ENCODE measurements around the gene CCDC169.

CCDC169 gene

DNA sequence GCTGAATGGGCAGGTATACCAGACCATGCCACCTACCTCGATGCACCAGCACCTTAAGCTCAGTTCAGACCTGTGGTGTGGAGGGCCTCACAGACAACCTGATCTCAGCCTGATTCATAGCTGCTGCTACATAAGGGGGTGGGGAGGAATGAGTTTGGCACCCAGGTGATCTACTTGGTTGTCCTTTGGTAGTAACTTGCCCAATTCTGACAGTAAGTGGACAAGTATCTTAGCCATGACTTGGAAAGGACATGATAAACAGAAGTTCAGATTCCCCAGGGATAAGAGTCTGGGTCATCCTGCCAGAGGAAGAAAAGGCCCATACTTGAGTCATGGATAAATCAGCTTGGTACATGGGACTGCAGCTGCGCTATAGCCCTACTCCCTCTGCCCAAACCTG is 54.9 kb downstream of the CCDC169 start:
- DNase-seq: no peak

GRCh38 chr13:36231236-36231635 is 66.4 kb downstream of the CCDC169 start:
- no peak for DNase-seq

GRCh38 chr13:36224730-36225129 is 72.9 kb downstream of the CCDC169 start:
- no peak for DNase-seq

GRCh38 chr13:36219883-36220282 is 77.7 kb downstream of the CCDC169 start:
- no peak for DNase-seq

DNA sequence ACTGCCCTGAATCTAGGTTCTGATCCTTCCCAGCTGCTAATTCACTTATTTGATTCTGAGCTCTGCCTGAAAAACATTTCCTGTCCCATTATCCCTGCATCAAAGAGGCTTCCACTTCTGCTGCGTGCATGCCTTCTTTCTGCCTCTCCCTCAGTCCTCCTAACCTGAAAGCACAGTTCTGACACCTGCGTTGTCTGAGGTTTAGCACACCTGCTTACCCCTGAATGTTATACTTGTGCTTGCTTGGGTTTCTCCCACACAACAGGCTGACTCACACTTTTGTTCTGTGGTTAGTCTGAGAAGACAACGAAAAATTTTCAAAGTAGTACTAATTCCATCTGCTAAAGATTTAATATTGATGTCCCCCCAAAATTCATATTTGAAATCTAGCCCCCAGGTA is 80.2 kb downstream of the CCDC169 start:
- no peak for DNase-seq

DNA sequence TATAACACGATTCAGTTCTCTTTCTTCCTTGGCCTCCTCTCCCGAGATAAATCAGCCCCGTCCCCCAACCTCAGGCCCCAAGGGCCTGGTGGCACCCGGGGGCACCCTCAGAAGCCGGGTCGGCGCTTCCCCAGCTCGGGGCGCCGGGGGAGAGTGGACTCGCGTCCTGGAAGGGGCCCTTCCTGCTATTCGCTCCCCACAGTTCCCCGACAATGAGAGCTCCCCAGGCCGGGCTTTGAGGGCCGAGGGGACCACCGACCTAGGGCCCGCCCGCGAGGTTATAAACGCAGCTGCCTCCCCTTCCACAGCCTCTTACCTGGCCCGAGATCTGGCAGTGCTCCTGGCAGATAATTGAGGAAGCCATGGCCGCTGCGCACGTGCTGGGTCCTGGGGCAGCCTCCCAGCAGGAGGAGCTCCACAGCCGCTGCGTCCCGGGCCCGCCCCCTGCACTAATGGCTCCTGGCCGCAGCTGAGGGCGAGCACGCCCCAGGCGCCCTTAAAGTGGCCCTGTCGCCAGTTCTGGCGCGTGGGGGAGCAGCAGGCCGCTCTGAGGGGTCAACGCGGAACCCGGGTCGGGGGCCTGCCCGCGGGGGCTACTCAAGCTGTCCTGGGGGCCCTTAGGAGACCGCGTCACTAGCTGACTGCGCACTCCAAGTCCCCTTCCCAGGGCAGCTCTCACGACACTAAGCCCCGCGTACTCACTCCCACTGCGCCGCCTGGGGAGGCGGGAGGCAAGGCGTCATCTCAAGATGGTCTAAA is 83.3 kb downstream of the CCDC169 start, which contains the start of gene SOHLH2:
Gene SOHLH2 (minus strand): TSS at position 394 of the 759 bp plus-strand sequence. CDS start 30 bp downstream, at position 364.
- DNase-seq: no peak

GRCh38 chr13:36212789-36213188 is 84.8 kb downstream of the CCDC169 start:
- no peak for DNase-seq

DNA sequence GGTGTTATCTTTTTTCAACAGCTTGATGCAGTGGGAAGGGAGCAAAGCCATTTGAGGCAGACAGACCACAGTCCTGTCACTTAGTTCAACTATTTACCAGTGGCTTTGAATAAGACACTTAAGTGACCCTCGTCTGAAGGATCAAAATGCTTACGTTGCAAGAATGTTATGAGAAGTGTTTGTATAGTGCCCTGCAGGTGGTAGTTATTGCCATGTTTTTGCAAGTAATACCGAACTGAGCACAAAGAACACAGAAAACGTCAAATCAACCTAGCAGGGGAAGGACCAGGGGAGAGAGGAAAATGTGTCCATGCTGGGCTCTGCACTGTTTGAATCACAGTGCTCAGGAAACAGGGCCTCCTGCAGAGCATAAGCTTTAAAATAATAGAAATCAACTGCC is 86.0 kb downstream of the CCDC169 start:
- no peak for DNase-seq

- DNase-seq: no peak
These were observed 86.9 kb downstream of the CCDC169 start for GRCh38 chr13:36210738-36211137.

- no peak for DNase-seq
These were observed 89.9 kb downstream of the CCDC169 start for GRCh38 chr13:36207672-36208071.

DNA sequence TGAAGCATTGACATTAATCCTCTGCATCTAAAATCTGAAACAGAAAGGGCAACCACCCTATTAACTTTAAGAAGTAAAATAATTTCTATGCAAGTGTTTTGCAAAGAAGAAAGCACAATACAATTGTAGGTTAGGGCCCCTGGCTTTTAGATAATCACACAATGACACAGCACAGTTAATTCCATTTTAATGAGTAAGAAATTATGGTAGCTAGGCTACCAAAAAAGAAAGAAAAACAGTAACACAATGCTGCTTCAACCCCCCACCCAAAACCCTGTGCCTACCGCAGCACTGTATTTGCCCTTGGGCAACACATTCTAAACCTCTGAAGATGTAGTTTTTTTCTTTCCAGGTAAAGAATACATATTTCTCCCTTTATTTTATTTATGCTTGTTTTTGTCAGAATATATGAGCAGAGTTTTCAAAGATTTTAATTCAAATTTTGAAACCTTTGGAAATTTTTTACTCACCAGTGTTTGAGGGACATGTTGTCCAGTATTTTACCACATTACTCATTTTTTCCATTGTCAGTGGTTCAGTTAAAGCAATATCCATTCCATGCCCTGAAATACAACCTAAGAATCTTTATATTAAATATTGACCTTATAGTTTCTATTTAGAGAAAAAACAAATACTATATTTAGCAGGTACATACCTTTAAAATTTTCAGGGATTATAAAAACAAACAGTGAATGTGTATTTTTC is 104.3 kb downstream of the CCDC169 start:
- peak; percentile 34 for DNase-seq

DNA sequence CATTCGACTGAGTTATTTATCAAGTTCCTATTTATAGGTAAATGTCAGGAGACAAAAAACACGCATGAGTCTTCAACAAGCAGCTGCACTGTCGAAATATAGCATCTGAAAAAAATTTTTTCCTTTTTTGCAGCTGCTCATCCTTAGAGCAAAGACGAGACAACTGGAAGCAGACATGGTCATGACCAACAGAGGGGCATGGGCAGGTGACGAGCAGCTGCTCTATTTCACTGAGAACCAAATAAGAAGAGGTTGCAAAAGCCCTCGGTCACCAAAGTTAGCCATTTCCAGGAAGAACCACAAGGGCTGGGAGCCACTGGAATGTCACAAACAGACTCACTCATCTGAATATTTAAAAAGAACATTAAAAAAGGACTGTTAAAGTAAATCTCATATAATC is 105.4 kb downstream of the CCDC169 start:
- DNase-seq: no peak

DNA sequence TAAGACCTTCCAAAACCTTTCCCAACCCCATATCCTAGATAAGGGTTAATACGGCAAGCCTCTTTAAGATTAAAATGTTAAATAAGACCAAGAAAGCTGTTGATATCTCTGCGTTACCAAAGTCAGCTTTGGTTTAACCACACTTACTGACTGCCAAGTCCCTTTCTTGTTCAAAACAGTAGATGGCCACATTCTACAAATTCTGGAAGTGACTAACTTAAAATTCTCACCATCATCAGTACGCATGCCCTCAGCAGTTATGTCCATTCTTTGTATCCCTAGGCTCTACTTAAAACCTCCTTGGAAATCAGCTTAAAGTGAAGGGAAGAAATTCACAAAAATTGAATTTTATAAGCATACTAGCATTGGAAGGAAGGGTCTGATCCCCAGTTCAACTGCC is 106.8 kb downstream of the CCDC169 start:
- no peak for DNase-seq

DNA sequence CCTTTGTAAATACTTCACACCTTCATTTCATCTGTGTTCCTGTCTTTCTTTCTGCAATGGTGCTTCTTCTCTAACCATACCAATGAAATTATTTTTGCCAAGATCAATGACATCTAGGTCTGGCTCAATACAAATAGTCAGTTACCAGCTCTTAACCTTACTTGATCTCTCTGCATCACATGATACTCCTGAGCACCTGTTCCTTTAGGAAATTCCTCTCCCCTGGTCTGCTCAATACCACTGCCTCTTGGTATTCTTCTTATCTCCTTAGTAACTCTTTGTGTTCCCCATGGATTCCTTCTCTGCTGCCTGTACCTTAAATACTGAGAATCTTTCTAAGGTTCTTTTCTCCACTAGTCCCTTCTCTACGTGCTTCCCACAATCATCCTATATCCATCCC is 109.2 kb downstream of the CCDC169 start:
- DNase-seq: no peak

- no peak for DNase-seq
These were observed 113.7 kb downstream of the CCDC169 start for GRCh38 chr13:36183901-36184300.
